Choroid plexus epithelial cell (primary cell): ENCODE measurements around the gene KLF12.

Experiments used
- DNase-seq: peaks from one replicate; pipeline ENCODE4 v3.0.0-alpha.2; 2010; ENCODE audit warnings: low read depth
- H3K4me3 ChIP-seq: 2 replicates; pipeline ENCODE4 v1.5.1; 2011; ENCODE audit warnings: low read depth, mild to moderate bottlenecking, control low read depth, low read length, moderate library complexity
- TF ChIP-seq, protein P1 (sequence below): conservative IDR thresholded peaks from 2 replicates; pipeline ENCODE4 v1.5.1; 2011; ENCODE audit warnings: low read depth, mild to moderate bottlenecking, control low read depth, inconsistent platforms, low read length, moderate library complexity

Gene KLF12

DNA sequence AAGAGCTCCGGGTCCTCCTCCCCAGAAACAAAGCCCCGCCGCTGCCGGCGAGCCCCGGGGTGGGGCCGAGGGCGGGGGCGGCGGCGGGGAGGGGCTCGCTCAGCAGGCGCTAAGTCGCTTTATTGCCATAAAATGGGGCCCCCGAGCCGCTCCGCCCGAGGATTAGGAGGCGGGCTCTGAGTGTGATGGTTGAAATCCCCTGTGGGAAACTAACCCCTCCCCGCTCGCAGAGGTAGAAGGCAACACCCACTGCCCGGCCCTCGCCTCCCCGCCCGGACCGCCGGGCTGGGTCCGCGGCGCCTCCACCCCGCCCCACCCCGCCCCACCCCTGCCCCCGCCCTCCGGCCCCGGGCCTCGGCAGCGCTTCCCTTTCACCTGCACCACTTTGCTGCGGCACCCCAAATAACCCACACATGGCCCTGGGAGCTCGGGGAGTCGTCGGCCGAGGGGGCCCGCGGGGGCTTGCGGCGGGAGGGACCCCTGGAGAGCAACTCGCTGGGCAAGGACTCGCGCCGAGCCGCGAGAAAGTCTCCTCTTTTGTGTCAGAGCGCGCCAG, at the start of gene KLF12:
KLF12 (minus strand) TSS at position 184 of the 556 bp plus-strand sequence.
- DNase-seq = peak; percentile 98
- TF ChIP-seq, protein P1, sequence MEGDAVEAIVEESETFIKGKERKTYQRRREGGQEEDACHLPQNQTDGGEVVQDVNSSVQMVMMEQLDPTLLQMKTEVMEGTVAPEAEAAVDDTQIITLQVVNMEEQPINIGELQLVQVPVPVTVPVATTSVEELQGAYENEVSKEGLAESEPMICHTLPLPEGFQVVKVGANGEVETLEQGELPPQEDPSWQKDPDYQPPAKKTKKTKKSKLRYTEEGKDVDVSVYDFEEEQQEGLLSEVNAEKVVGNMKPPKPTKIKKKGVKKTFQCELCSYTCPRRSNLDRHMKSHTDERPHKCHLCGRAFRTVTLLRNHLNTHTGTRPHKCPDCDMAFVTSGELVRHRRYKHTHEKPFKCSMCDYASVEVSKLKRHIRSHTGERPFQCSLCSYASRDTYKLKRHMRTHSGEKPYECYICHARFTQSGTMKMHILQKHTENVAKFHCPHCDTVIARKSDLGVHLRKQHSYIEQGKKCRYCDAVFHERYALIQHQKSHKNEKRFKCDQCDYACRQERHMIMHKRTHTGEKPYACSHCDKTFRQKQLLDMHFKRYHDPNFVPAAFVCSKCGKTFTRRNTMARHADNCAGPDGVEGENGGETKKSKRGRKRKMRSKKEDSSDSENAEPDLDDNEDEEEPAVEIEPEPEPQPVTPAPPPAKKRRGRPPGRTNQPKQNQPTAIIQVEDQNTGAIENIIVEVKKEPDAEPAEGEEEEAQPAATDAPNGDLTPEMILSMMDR = no peak
- peak within 1 kb of the TSS; percentile 78 for H3K4me3 ChIP-seq

DNA sequence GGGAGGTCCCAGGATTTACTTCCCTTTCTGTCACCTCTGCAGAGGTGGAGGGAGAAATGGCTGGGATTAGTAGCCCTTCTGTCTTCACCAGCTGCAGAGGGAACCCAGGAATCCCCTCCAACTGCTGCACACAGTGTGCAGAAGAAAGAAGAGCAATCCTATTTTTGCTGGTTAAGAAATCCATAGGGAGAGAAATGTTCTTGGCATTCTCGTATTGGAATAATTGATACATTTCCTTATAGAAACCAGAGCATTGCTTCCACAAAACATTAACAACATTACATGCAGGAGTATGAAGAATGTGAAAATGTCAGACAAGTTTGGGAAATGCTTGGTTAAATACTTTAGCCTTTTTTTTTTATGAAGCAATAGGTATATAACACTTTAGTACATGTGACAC, 48.3 kb upstream of the KLF12 start:
- H3K4me3 ChIP-seq = no peak overlapping the region
- TF ChIP-seq, protein P1 = no peak
- no peak for DNase-seq

DNA sequence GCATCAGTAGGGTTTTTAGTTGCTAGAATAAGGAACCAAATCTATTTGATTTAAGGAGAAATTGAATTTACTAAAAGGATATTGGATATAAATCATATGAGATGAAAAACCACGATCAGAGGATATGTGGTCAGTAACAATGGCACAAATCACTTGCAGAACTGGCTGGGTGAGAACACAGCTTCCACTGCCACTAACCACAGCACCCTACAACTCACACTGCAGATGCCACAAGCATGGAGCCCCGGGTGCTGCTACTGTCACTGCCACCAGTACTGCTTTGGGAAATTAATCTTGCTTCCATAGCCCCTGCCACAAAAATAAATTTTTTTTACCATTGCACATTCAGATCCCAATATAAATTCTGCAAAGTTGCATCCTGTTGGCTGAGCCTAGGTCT, 40.6 kb upstream of the KLF12 start:
- H3K4me3 ChIP-seq = no peak overlapping the region
- no peak for DNase-seq
- TF ChIP-seq, protein P1 = no peak

DNA sequence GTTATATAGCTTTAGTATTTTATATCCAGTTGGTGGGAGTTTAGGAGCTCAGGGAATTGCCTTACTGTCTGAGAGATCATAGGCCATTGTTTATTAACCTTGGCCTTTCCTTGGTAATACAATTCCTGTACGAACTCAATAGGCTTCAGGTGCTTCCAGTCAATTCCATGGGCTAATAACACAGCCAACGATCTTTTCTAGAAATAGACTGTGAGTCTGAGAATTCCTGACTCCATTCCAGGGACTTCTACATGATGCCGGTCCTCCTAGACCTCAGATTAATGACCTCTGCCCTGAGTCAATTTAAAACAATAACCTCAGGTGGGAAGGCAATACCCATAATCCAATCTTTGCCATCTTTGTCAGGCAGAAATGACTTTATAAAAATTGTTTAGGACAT, 39.6 kb upstream of the KLF12 start:
- TF ChIP-seq, protein P1 = no peak
- no peak for DNase-seq
- H3K4me3 ChIP-seq = no peak overlapping the region

DNA sequence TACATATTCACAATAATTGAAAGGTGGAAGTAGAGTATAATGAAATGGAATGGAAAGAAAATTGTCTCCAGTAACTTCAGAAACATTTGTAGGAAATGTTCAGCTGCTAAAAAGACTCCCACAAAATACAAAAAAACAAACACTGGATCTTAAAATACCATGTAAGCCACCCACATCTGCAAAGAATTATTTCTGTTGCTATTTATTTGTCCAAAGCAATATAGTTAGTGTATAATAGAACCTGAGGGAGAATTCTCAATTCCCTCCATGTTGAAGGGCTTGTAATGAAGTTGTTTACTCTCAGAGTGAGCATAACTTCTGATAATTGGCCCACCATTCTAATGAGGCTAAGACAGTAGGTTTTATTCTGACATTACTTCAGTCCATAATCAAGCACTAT, 37.4 kb upstream of the KLF12 start:
- TF ChIP-seq, protein P1 = no peak
- H3K4me3 ChIP-seq = no peak overlapping the region
- no peak for DNase-seq

DNA sequence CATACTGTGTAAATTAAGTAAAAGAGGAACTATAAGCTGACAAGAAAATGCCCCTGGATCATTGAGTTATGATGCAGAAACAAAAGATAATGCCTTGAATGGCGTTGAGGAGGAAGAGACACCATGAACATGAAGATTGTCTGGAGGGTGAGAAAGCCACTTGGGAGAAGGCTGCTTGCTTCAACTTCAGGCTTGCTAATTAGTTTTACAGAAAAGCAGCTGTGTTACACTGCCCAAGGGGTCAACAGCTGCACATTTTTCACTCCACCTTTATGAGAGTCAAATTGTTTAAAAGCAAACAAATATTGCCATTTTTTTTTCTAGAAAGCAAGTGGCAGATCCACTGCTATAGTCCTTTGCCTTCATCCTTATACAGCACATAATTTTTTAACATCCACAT, 35.5 kb upstream of the KLF12 start:
- DNase-seq = no peak
- H3K4me3 ChIP-seq = no peak overlapping the region
- TF ChIP-seq, protein P1 = no peak

DNA sequence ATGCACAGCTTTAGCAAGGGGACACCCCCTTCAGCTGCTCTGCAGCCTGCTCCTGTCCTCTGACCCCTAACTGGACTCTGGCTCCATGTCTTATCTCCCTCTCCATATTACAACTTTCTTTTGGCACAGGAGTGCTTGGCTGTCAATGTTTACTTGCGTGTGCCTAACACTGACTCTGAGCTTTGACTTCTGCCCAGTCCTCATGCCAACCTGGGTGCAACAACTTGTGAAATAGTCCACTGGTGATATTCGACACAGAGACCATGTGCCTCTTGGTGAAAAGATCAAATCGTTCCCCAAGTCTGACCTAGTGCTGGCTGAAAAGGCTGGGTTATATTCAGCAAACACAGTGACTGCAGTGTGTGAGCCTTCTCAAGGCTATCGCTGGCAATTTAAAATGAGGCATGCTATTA, 34.1 kb upstream of the KLF12 start:
- no peak overlapping the region for H3K4me3 ChIP-seq
- DNase-seq = no peak
- TF ChIP-seq, protein P1 = no peak
